Mesenchymal stem cell (in vitro differentiated cells and primary cell): ENCODE results near the gene ZC3H4.
"Not testable (repeated sequence)": the region's sequence is repeated elsewhere in the genome, so short reads cannot be mapped to it uniquely, and the experiment has no call there.

ENCODE experiments used
- DNase-seq: peaks from one replicate; pipeline ENCODE4 v3.0.0-alpha.2; 2013
- H2AFZ ChIP-seq: one replicate; pipeline ENCODE4 v1.6.1; 2013; ENCODE audit warnings: low read depth, mild to moderate bottlenecking, control low read depth, inconsistent platforms, low read length, moderate library complexity
- H2AK5ac ChIP-seq: 2 replicates; pipeline ENCODE4 v1.6.1; 2013; ENCODE audit warnings: low read length, moderate library complexity, mild to moderate bottlenecking, inconsistent platforms; ENCODE audit not compliant: severe bottlenecking
- H2BK120ac ChIP-seq: one replicate; pipeline ENCODE4 v1.6.1; 2013; ENCODE audit warnings: low read depth, mild to moderate bottlenecking, inconsistent platforms, low read length, moderate library complexity
- H2BK12ac ChIP-seq, 2 experiments: one replicate each; pipeline ENCODE4 v1.6.1; 2013; ENCODE audit warnings: inconsistent platforms in 2 of 2, low read length in 2 of 2, mild to moderate bottlenecking in 2 of 2, moderate library complexity in 2 of 2, control low read depth in 1 of 2
- H2BK15ac ChIP-seq: one replicate; pipeline ENCODE4 v1.6.1; 2013; ENCODE audit warnings: mild to moderate bottlenecking, low read depth, inconsistent platforms; ENCODE audit not compliant: poor library complexity, severe bottlenecking
- H2BK5ac ChIP-seq: 2 replicates; pipeline ENCODE4 v1.6.1; 2013; ENCODE audit warnings: low read depth, mild to moderate bottlenecking, low read length, control low read depth, inconsistent platforms; ENCODE audit not compliant: poor library complexity, severe bottlenecking
- H3K14ac ChIP-seq, 2 experiments: one replicate each; pipeline ENCODE4 v1.6.1; 2013; ENCODE audit warnings: inconsistent platforms in 2 of 2, low read length in 2 of 2, control low read depth in 1 of 2, mild to moderate bottlenecking in 1 of 2, moderate library complexity in 1 of 2
- H3K18ac ChIP-seq, 2 experiments: one replicate each; pipeline ENCODE4 v1.6.1; 2013; ENCODE audit warnings: inconsistent platforms in 2 of 2, low read length in 2 of 2, control low read depth in 1 of 2, low read depth in 1 of 2, mild to moderate bottlenecking in 1 of 2
- H3K23ac ChIP-seq, 2 experiments: one replicate each; pipeline ENCODE4 v1.6.1; 2013; ENCODE audit warnings: inconsistent platforms in 2 of 2, low read length in 2 of 2, mild to moderate bottlenecking in 2 of 2, moderate library complexity in 2 of 2, control low read depth in 1 of 2
- H3K27ac ChIP-seq: 2 replicates; pipeline ENCODE4 v1.5.1; 2013; ENCODE audit warnings: mild to moderate bottlenecking, moderate library complexity, low read length, control low read depth, inconsistent platforms; ENCODE audit not compliant: poor library complexity, severe bottlenecking
- H3K27me3 ChIP-seq, 2 experiments: 2 replicates each; pipeline versions ENCODE4 v1.6.1 to v1.7.0; 2013; ENCODE audit warnings: low read length in 2 of 2, mild to moderate bottlenecking in 2 of 2, moderate library complexity in 2 of 2, control low read depth in 1 of 2, inconsistent platforms in 1 of 2; ENCODE audit not compliant: control insufficient read depth in 1 of 2, insufficient read depth in 1 of 2
- H3K36me3 ChIP-seq, 2 experiments: 2 replicates each; pipeline versions ENCODE4 v1.6.1 to v1.7.0; 2013; ENCODE audit warnings: low read length in 2 of 2, control low read depth in 1 of 2, inconsistent platforms in 1 of 2, low read depth in 1 of 2, mild to moderate bottlenecking in 1 of 2; ENCODE audit not compliant: insufficient read depth in 2 of 2, control insufficient read depth in 1 of 2
- H3K4ac ChIP-seq, 2 experiments: one replicate each; pipeline ENCODE4 v1.6.1; 2013; ENCODE audit warnings: inconsistent platforms in 2 of 2, low read length in 2 of 2, mild to moderate bottlenecking in 2 of 2, moderate library complexity in 2 of 2, control low read depth in 1 of 2, low read depth in 1 of 2
- H3K4me1 ChIP-seq: 2 replicates; pipeline ENCODE4 v1.6.1; 2013; ENCODE audit warnings: low read depth, low read length, control low read depth; ENCODE audit not compliant: control insufficient read depth, insufficient read depth
- H3K4me2 ChIP-seq: 2 replicates; pipeline ENCODE4 v1.6.1; 2013; ENCODE audit warnings: low read length, mild to moderate bottlenecking, inconsistent platforms; ENCODE audit not compliant: poor library complexity, severe bottlenecking
- H3K4me3 ChIP-seq, 2 experiments: 2 replicates each; pipeline versions ENCODE4 v1.5.1 to v1.7.0; 2013; ENCODE audit warnings: low read length in 2 of 2, mild to moderate bottlenecking in 2 of 2, control low read depth in 1 of 2, low read depth in 1 of 2; ENCODE audit not compliant: insufficient read depth in 1 of 2
- H3K79me1 ChIP-seq: replicated peaks from 2 replicates; pipeline ENCODE4 v1.6.1; 2013; ENCODE audit warnings: mild to moderate bottlenecking, control low read depth, low read length, inconsistent platforms; ENCODE audit not compliant: poor library complexity, severe bottlenecking
- H3K9ac ChIP-seq: 2 replicates; pipeline ENCODE4 v1.7.0; 2013; ENCODE audit warnings: mild to moderate bottlenecking, low read length, moderate library complexity
- H3K9me3 ChIP-seq: 2 replicates; pipeline ENCODE4 v1.7.0; 2013; ENCODE audit warnings: mild to moderate bottlenecking, low read length; ENCODE audit not compliant: control insufficient read depth
- H4K8ac ChIP-seq: one replicate; pipeline ENCODE4 v1.6.1; 2013; ENCODE audit warnings: inconsistent platforms, mild to moderate bottlenecking, low read length, moderate library complexity
- H4K91ac ChIP-seq: one replicate; pipeline ENCODE4 v1.6.1; 2013; ENCODE audit warnings: mild to moderate bottlenecking, low read length, inconsistent platforms
- WGBS: methylation state at CpG from one replicate; pipeline ENCODE4 v1.1.7; 2013; ENCODE audit warnings: mixed read lengths; 5-methylcytosine and 5-hydroxymethylcytosine counted together

Gene ZC3H4

DNA sequence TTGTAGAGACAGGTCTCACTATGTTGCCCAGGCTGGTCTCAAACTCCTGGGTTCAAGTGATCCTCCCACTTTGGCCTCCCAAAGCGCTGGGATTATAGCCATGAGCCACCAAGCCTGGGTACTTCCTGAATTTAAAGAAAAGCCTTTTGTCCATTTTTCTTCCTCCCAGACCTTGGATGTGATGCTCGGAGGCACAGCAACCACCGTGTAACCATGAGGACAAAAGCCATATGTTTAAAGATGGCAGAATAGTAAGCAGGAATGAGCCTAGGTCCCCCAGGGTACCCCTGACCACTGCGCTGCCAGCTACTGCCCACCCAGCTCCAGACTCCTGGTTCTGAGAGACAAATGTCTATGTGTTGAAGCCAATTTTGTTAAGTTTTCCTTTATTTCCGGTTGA, 31.1 kb downstream of the ZC3H4 start:
- no peak overlapping the region for H3K4me2 ChIP-seq

DNA sequence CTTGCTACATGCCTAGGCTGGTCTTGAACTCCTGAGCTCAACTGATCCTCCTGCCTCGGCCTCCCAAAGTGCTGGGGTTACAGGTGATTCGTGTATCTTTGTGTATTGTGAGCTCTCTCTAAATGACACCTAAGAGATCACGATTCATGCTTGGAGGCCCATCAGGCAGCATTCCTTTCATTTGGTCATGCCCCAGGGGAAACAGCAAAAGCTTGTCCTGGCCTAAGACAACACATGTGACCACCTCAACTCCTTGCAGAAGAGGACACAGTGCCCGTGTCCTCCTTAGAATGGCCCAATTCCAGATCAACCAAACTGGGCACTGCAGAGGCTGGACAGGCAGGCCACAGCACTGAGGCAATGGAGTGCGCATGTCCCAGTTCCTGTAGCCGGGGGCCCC, 32.5 kb downstream of the ZC3H4 start:
- Histone ChIP-seq H3K18ac (no peak overlapping the region), H2BK120ac (no peak overlapping the region), H3K4me1 (peaks cover 14% of the 10 kb centered on the region), H4K91ac (no peak overlapping the region), H3K27me3 (no peaks in the 10 kb centered on the region), H2AFZ (no peak overlapping the region), H3K27ac (no peak overlapping the region), H3K9ac (no peak overlapping the region), H3K9me3 (no peaks in the 10 kb centered on the region), H3K4me3 (no peak overlapping the region), H3K14ac (no peak overlapping the region), H2BK12ac (no peak overlapping the region), H2AK5ac (no peak overlapping the region), H2BK5ac (no peak overlapping the region), H2BK15ac (no peak overlapping the region), H4K8ac (no peak overlapping the region), H3K36me3 (peaks cover 83% of the 10 kb centered on the region in 2 experiments), H3K79me1 (peaks cover 14% of the 10 kb centered on the region), H3K4ac (no peak overlapping the region), H3K4me2 (no peak overlapping the region), H3K23ac (no peak overlapping the region)
- WGBS = 94% methylated on average over 6 of the region's 6 CpGs
- DNase-seq = no peak

More for the DNA sequence above, 31.1 kb downstream of the ZC3H4 start:
- Histone ChIP-seq H3K36me3 (peaks cover 78 to 89% of the 10 kb centered on the region in 2 experiments), H3K18ac (no peak overlapping the region), H3K27ac (no peak overlapping the region), H2BK12ac (no peak overlapping the region), H2BK120ac (no peak overlapping the region), H3K4me3 (no peak overlapping the region), H2BK5ac (no peak overlapping the region), H2BK15ac (no peak overlapping the region), H2AK5ac (no peak overlapping the region), H3K27me3 (no peaks in the 10 kb centered on the region), H2AFZ (no peak overlapping the region), H3K23ac (no peak overlapping the region), H3K9ac (no peak overlapping the region), H3K4me1 (peaks cover 10% of the 10 kb centered on the region), H3K79me1 (peaks cover 22% of the 10 kb centered on the region), H3K14ac (no peak overlapping the region), H4K8ac (no peak overlapping the region), H4K91ac (no peak overlapping the region), H3K9me3 (no peaks in the 10 kb centered on the region), H3K4ac (no peak overlapping the region)
- WGBS = 99% methylated on average over 5 of the region's 5 CpGs
- no peak for DNase-seq

DNA sequence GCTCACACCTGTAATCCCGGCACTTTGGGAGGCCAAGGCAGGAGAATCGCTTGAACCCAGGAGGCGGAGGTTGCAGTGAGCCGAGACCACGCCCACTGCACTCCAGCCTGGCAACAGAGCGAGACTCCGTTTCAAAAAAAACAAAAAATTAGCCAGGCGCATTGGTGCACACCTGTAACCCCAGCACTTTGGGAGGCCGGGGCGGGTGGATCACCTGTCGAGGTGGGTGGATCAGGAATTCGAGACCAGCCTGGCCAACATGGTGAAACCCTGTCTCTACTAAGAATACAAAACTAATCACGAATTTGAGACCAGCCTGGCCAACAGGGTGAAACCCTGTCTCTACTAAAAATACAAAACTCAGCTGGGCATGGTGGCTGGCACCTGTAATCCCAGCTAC, 35.2 kb downstream of the ZC3H4 start:
- not testable (repeated sequence) for H3K18ac ChIP-seq, H3K14ac ChIP-seq, H4K91ac ChIP-seq, H3K27ac ChIP-seq, H4K8ac ChIP-seq, DNase-seq, H3K23ac ChIP-seq, H2BK5ac ChIP-seq, H3K9me3 ChIP-seq, H3K4me2 ChIP-seq, H2AFZ ChIP-seq, H3K27me3 ChIP-seq, H2BK120ac ChIP-seq, H2BK12ac ChIP-seq, H3K4me3 ChIP-seq, H2AK5ac ChIP-seq, H3K9ac ChIP-seq, H2BK15ac ChIP-seq, H3K4ac ChIP-seq
- WGBS = 98% methylated on average over 13 of the region's 13 CpGs
- peaks cover 12% of the 10 kb centered on the region for H3K79me1 ChIP-seq
- peaks cover 24% of the 10 kb centered on the region for H3K4me1 ChIP-seq
- peaks cover 79 to 80% of the 10 kb centered on the region in 2 experiments for H3K36me3 ChIP-seq

DNA sequence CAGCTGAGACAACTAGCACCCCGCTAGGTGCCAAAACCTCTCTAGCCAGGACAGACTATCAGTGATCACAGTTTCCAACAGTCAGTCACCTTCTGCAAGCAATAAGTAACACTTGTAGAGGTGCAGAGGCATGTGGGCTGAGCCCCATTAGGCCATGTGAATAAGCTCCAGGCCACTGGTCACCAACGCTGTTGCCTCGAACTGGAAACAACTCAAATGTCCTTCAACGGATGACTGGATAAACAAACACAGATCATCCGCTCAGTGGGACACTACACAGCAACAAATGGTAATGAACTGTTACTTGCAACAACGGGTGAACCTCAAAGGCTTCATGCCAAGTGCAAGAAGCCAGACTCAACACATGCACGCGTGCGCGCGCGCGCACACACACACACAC, 37.6 kb downstream of the ZC3H4 start:
- Histone ChIP-seq H3K18ac (no peak overlapping the region), H4K8ac (no peak overlapping the region), H4K91ac (no peak overlapping the region), H2BK12ac (no peak overlapping the region), H3K4ac (no peak overlapping the region), H3K9ac (no peak overlapping the region), H3K4me2 (no peak overlapping the region), H3K23ac (no peak overlapping the region), H2AFZ (no peak overlapping the region), H2BK120ac (no peak overlapping the region), H3K4me3 (no peak overlapping the region), H2BK5ac (no peak overlapping the region), H3K27ac (peak overlapping the region; percentile 34), H3K4me1 (peaks cover 21% of the 10 kb centered on the region), H2AK5ac (no peak overlapping the region), H3K36me3 (peaks cover 73 to 74% of the 10 kb centered on the region in 2 experiments), H3K79me1 (peaks cover 26% of the 10 kb centered on the region), H3K27me3 (no peaks in the 10 kb centered on the region), H3K9me3 (no peaks in the 10 kb centered on the region), H2BK15ac (no peak overlapping the region), H3K14ac (no peak overlapping the region)
- WGBS = 83% methylated on average over 13 of the region's 13 CpGs
- DNase-seq = no peak
